Stimulated activated CD8-positive, alpha-beta memory T cell treated with anti-CD3 and anti-CD28 coated beads, Interleukin-4, amount 100 ng/mL, for 4 hours (primary cell): ENCODE results near the gene METTL16.

Experiments used
- DNase-seq, 2 donors: peaks; one replicate each; pipeline ENCODE4 v3.0.0-alpha.2; 2020; ENCODE audit warnings: low read depth in 2 of 2, low spot score in 1 of 2

The METTL16 gene

DNA sequence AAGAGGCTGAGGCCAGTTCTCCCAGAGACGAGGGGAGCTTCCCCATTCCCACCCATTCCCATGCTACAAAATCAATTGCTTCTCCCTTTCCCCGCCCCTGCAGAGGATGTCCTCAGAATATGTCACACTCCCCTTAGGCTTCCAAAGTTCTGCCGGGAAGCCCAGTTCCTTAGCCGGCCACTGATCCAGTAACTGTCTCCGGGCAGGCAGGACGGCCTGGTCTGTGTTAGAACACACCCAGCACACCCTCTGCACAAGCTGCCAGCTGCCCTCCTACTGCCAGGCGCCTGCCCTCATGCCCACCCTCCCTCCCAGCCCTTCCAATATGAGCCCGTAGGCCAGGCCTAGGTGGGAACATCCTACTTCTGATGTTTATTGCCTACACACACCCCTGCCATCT, 143.3 kb downstream of the METTL16 start:
- no peak for DNase-seq

DNA sequence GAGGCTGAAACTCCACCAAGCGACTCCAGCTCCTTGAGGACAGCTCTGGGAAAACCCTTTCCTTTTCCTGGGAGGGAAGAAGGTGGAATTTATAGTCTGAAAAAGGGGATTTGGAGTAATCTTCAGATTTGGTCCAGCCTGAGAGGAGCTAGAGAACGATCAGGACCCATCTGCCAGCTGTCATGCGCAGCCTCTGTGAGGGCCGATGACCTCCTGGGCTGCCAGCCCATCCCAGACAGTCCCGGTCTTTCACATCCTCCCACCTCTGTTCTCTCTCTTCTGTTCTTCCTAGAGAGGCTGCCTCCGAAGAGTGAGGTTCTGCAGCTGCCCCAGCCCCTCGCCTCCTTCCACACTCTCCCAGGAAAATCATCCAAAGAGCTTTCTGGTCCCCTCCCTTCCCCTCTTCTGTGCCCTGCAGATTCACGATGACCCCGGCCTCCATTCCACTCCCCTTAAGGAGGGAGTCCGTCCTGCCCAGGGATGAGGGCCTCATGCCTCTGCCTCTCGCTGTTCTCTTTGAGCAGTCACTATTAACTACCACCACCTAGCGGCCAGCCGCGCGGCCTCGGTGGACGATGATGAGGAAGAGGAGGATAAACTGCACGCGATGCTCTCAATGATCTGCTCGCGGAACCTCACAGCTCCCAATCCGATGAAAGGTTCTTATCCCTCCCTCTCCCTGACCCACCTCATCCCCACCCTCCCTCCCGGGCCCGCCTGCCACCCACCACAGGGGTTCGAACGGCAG, 144.8 kb downstream of the METTL16 start:
- DNase-seq, result no peak
